CD14-positive monocyte (primary cell): ENCODE results near the gene SMIM13. TPM values are rescaled to one million over a fixed set of nuclear protein-coding genes. Genes with fewer than 3 reads are reported as not detected.
"Not testable (repeated sequence)": the region's sequence is repeated elsewhere in the genome, so short reads cannot be mapped to it uniquely, and the experiment has no call there.

ENCODE experiments used
- DNase-seq, 3 donors: peaks; one replicate each; pipeline ENCODE4 v3.0.0-alpha.2; 2011 to 2022
- H2AFZ ChIP-seq: 2 replicates; pipeline ENCODE4 v1.6.0; 2012; ENCODE audit warnings: mild to moderate bottlenecking, low read depth, low read length, inconsistent platforms; ENCODE audit not compliant: insufficient read depth, poor library complexity, severe bottlenecking
- H3K27ac ChIP-seq, 2 donors: 1 replicate in 1 of 2; 2 replicates in 1 of 2; pipeline ENCODE4 v1.5.1; 2012 to 2013; ENCODE audit warnings: low read length in 2 of 2, control low read depth in 1 of 2, inconsistent platforms in 1 of 2, low read depth in 1 of 2, mild to moderate bottlenecking in 1 of 2
- H3K27me3 ChIP-seq, 2 donors: one replicate each; pipeline versions ENCODE4 v1.6.0 to v1.6.1; 2011 to 2013; ENCODE audit warnings: low read length in 2 of 2; ENCODE audit not compliant: control insufficient read depth in 2 of 2, insufficient read depth in 2 of 2
- H3K36me3 ChIP-seq, 2 donors: replicated peaks in 1 of 2; 1 replicate in 1 of 2; 2 replicates in 1 of 2; pipeline versions ENCODE4 v1.5.1 to v1.6.1; 2012 to 2013; ENCODE audit warnings: low read length in 2 of 2, control low read depth in 1 of 2, inconsistent platforms in 1 of 2, mild to moderate bottlenecking in 1 of 2; ENCODE audit not compliant: insufficient read depth in 2 of 2, control insufficient read depth in 1 of 2
- H3K4me1 ChIP-seq, 2 donors: 1 replicate in 1 of 2; 2 replicates in 1 of 2; pipeline versions ENCODE4 v1.5.1 to v1.6.1; 2012 to 2013; ENCODE audit warnings: low read length in 2 of 2, control low read depth in 1 of 2, inconsistent platforms in 1 of 2, mild to moderate bottlenecking in 1 of 2, moderate library complexity in 1 of 2; ENCODE audit not compliant: insufficient read depth in 2 of 2, control insufficient read depth in 1 of 2
- H3K4me2 ChIP-seq: replicated peaks from 2 replicates; pipeline ENCODE3; 2012; ENCODE audit warnings: low read length, moderate library complexity, mild to moderate bottlenecking; ENCODE audit not compliant: poor library complexity, severe bottlenecking; ENCODE audit errors: extremely low read depth
- H3K4me3 ChIP-seq, 3 experiments: fragments of 200-600 bp in 1 of 3; sonication (generic) in 1 of 3; replicated peaks in 1 of 3; 1 replicate in 2 of 3; 2 replicates in 1 of 3; pipeline ENCODE4 v1.5.1; 2011 to 2013; ENCODE audit warnings: low read length in 3 of 3, mild to moderate bottlenecking in 3 of 3, control low read depth in 2 of 3, low read depth in 2 of 3, inconsistent platforms in 1 of 3, moderate library complexity in 1 of 3
- H3K79me2 ChIP-seq: 2 replicates; pipeline ENCODE4 v1.6.0; 2012; ENCODE audit warnings: mild to moderate bottlenecking, control low read depth, inconsistent platforms, low read length, moderate library complexity; ENCODE audit not compliant: insufficient read depth
- H3K9ac ChIP-seq: 2 replicates; pipeline ENCODE4 v1.6.0; 2017; ENCODE audit warnings: low read length, mild to moderate bottlenecking; ENCODE audit not compliant: insufficient read depth, poor library complexity, severe bottlenecking
- H3K9me3 ChIP-seq, 2 donors: replicated peaks in 1 of 2; 1 replicate in 1 of 2; 2 replicates in 1 of 2; pipeline versions ENCODE4 v1.5.1 to v1.6.1; 2012 to 2013; ENCODE audit warnings: low read length in 2 of 2, control low read depth in 1 of 2; ENCODE audit not compliant: control insufficient read depth in 1 of 2, insufficient read depth in 1 of 2
- H4K20me1 ChIP-seq: 2 replicates; pipeline ENCODE4 v1.6.0; 2012; ENCODE audit warnings: mild to moderate bottlenecking, low read length, control low read depth, moderate library complexity; ENCODE audit not compliant: insufficient read depth
- H3K27ac Mint-ChIP-seq, 7 donors: one replicate each; pipeline ENCODE4 v1.8.0; 2020; ENCODE audit warnings: mild to moderate bottlenecking in 7 of 7, mixed read lengths in 7 of 7, moderate library complexity in 6 of 7, inconsistent platforms in 2 of 7
- H3K27me3 Mint-ChIP-seq, 3 donors: one replicate each; pipeline ENCODE4 v1.8.0; 2021 to 2022; ENCODE audit warnings: low read depth in 3 of 3, mild to moderate bottlenecking in 3 of 3, mixed read lengths in 3 of 3, moderate library complexity in 3 of 3, inconsistent platforms in 1 of 3
- H3K36me3 Mint-ChIP-seq, 2 donors: one replicate each; pipeline ENCODE4 v1.8.0; 2020; ENCODE audit warnings: mixed read lengths in 2 of 2, inconsistent platforms in 1 of 2, mild to moderate bottlenecking in 1 of 2
- H3K4me1 Mint-ChIP-seq: one replicate; pipeline ENCODE4 v1.8.0; 2020; ENCODE audit warnings: mild to moderate bottlenecking, mixed read lengths
- H3K4me3 Mint-ChIP-seq, 2 donors: one replicate each; pipeline ENCODE4 v1.8.0; 2020; ENCODE audit warnings: mild to moderate bottlenecking in 2 of 2, mixed read lengths in 2 of 2, moderate library complexity in 1 of 2
- H3K9me3 Mint-ChIP-seq, 7 donors: one replicate each; pipeline ENCODE4 v1.8.0; 2020 to 2022; ENCODE audit warnings: mixed read lengths in 7 of 7, mild to moderate bottlenecking in 6 of 7, moderate library complexity in 6 of 7, inconsistent platforms in 2 of 7
- WGBS: methylation state at CpG from one replicate; pipeline ENCODE4 v1.1.5; 2013; ENCODE audit warnings: missing lambda C conversion rate; ENCODE audit not compliant: insufficient coverage; 5-methylcytosine and 5-hydroxymethylcytosine counted together
- intact Hi-C, 2 donors: fragments of 100-400 bp; cut with micrococcal nuclease; formaldehyde crosslinking; loops; one replicate each; pipeline versions ENCODE4 v1.15.0 to v1.15.1; 2023
- polyA plus RNA-seq, 3 donors: library from polyadenylated mRNA; depleted of rRNA in 1 of 3; unstranded in 2 of 3; stranded (reverse) in 1 of 3; fragments of 300-500 nt in 2 of 3; fragments of >200 nt in 1 of 3; fragmentation: Illumina TruSeq in 2 of 3; gene quantifications; 1 replicate in 2 of 3; 2 replicates in 1 of 3; pipeline ENCODE4 v1.2.3, GENCODE V29; 2012 to 2021
- TF ChIP-seq, protein P1 (sequence below): fragments of 200-600 bp; IDR thresholded peaks from one replicate; pipeline ENCODE4 v1.8.0; 2022; ENCODE audit warnings: antibody characterized with exemption, mild to moderate bottlenecking

Gene SMIM13
- polyA plus RNA-seq, 3 donors, result 1.4 to 3.4 (median 2.4) TPM

DNA sequence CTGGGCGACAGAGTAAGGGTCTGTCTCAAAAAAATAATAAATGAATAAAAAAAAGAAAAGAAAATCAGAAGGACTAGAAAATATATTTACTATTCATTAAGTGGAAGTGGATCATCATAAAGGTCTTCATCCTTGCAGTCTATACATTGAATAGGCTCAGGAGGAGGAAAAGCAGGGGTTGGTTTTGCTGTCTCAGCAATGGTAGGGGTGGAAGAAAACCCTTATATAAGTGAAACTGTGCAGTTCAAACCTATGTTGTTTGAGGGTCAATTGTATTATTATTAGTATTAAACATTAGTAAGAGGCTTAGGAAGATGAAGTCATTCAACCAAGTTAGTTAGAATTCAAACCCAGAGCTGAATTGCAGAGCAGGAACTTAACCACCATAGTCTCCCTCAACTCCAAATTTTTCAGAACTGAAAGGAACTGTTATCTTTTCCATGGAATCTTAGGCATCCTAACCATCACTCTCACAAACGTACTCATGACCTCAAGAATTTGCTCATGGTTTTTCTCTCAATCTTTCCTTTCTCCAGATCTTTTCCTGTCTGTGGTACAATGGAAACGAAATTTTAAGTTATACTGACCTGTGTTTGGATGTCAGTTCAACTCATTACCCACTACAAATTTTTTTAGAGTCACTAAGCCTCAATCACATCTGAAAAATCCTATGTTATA, 7.7 kb upstream of the SMIM13 start:
- TF ChIP-seq, protein P1, sequence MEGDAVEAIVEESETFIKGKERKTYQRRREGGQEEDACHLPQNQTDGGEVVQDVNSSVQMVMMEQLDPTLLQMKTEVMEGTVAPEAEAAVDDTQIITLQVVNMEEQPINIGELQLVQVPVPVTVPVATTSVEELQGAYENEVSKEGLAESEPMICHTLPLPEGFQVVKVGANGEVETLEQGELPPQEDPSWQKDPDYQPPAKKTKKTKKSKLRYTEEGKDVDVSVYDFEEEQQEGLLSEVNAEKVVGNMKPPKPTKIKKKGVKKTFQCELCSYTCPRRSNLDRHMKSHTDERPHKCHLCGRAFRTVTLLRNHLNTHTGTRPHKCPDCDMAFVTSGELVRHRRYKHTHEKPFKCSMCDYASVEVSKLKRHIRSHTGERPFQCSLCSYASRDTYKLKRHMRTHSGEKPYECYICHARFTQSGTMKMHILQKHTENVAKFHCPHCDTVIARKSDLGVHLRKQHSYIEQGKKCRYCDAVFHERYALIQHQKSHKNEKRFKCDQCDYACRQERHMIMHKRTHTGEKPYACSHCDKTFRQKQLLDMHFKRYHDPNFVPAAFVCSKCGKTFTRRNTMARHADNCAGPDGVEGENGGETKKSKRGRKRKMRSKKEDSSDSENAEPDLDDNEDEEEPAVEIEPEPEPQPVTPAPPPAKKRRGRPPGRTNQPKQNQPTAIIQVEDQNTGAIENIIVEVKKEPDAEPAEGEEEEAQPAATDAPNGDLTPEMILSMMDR, result no peak
- Histone ChIP-seq H3K27ac (no peak overlapping the region), H4K20me1 (no peaks in the 10 kb centered on the region), H3K4me2 (no peak overlapping the region), H3K9me3 (no peaks in the 10 kb centered on the region), H3K27me3 (no peaks in the 10 kb centered on the region), H3K9ac (no peak overlapping the region), H3K4me3 (no peak overlapping the region), H3K79me2 (no peaks in the 10 kb centered on the region), H2AFZ (no peak overlapping the region), H3K36me3 (no peaks in the 10 kb centered on the region), H3K4me1 (no peaks in the 10 kb centered on the region)
- Mint-ChIP-seq H3K4me1 (peaks cover under 1% of the 10 kb centered on the region), H3K36me3 (no peaks in the 10 kb centered on the region), H3K27ac (no peak overlapping the region), H3K9me3 (peaks cover 0 to 9% (median under 1%) of the 10 kb centered on the region in 7 donors), H3K4me3 (no peak overlapping the region), H3K27me3 (peaks cover 2 to 5% (median 4%) of the 10 kb centered on the region in 3 donors)
- no peak for DNase-seq
- WGBS, result no CpG with 5 or more reads among the region's 3 CpGs
- intact Hi-C loops, result no loop called here

DNA sequence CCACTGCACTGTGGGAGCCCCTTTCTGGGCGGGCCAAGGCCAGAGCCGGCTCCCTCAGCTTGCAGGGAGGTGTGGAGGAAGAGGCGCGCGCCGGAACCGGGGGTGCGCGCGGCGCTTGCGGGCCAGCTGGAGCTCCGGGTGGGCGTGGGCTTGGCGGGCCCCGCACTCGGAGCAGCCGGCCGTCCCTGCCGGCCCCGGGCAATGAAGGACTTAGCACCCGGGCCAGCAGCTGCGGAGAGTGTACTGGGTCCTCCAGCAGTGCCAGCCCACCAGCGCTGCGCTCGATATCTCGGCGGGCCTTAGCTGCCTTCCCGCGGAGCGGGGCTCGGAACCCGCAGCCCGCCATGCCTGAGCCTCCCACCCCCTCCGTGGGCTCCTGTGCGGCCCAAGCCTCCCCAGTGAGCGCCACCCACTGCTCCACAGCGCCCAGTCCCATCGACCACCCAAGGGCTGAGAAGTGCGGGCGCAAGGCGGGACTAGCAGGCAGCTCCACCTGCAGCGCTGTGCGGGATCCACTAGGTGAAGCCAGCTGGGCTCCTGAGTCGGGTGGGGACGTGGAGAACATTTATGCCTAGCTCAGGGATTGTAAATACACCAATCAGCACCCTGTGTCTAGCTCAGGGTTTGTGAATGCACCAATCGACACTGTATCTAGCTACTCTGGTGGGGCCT, 6.4 kb upstream of the SMIM13 start:
- H3K4me3 Mint-ChIP-seq, intact Hi-C loops, H3K27ac Mint-ChIP-seq, H3K27me3 ChIP-seq, H3K27me3 Mint-ChIP-seq, H3K9me3 Mint-ChIP-seq, H2AFZ ChIP-seq, H3K36me3 ChIP-seq, H3K36me3 Mint-ChIP-seq, H3K9ac ChIP-seq, H3K79me2 ChIP-seq, H3K4me2 ChIP-seq, H3K4me3 ChIP-seq, H3K9me3 ChIP-seq, H3K4me1 ChIP-seq, H3K27ac ChIP-seq, H4K20me1 ChIP-seq, DNase-seq, H3K4me1 Mint-ChIP-seq: not testable (repeated sequence)
- 88% methylated on average over 37 of the region's 47 CpGs for WGBS
